ENCODE measurements around the gene NKG7.

The NKG7 gene

GRCh38 chr19:51327066-51328001 lies 45.1 kb downstream of the NKG7 start:
- no peak overlapping the region for H3K4me3 ChIP-seq (ENCODE audit: low read depth, low read length)
- TF ChIP-seq CTCF (IDR thresholded peaks at IDR 0.05; ENCODE audit: low read depth, low read length): no peak

GRCh38 chr19:51326216-51327065 lies 46.0 kb downstream of the NKG7 start:
- TF ChIP-seq CTCF (IDR thresholded peaks at IDR 0.05; ENCODE audit: low read depth, low read length): no peak
- H3K4me3 ChIP-seq (ENCODE audit: low read depth, low read length): no peak overlapping the region

GRCh38 chr19:51325161-51325976 lies 47.1 kb downstream of the NKG7 start:
- H3K4me3 ChIP-seq (ENCODE audit: low read depth, low read length): no peak overlapping the region
- no peak for TF ChIP-seq CTCF (IDR thresholded peaks at IDR 0.05; ENCODE audit: low read depth, low read length)

- no peak overlapping the region for H3K4me3 ChIP-seq (ENCODE audit: low read depth, low read length)
- TF ChIP-seq CTCF (IDR thresholded peaks at IDR 0.05; ENCODE audit: low read depth, low read length): no peak
Observed at GRCh38 chr19:51324167-51324481, 48.3 kb downstream of the NKG7 start.

- no peak overlapping the region for H3K4me3 ChIP-seq (ENCODE audit: low read depth, low read length)
- no peak for TF ChIP-seq CTCF (IDR thresholded peaks at IDR 0.05; ENCODE audit: low read depth, low read length)
Observed at GRCh38 chr19:51323481-51324166, 48.8 kb downstream of the NKG7 start.

GRCh38 chr19:51321799-51322198 lies 50.7 kb downstream of the NKG7 start:
- H3K4me3 ChIP-seq (ENCODE audit: low read depth, low read length): no peak overlapping the region
- TF ChIP-seq CTCF (IDR thresholded peaks at IDR 0.05; ENCODE audit: low read depth, low read length): no peak
